H1 (cell line): ENCODE results near the gene GRIA4. TPM values are rescaled to one million over a fixed set of nuclear protein-coding genes. Genes with fewer than 3 reads are reported as not detected.

ENCODE experiments used
- CTCF ChIA-PET: fragments of 300-600 bp; sonication (Branson Sonifier 250); formaldehyde crosslinking; loops from one replicate; lab custom pipeline; 2021; ENCODE audit not compliant: partially characterized antibody; lab: Charles Lee
- POLR2A ChIA-PET: fragments of 300-600 bp; sonication (Branson Sonifier 250); formaldehyde crosslinking; loops from one replicate; lab custom pipeline; 2021; ENCODE audit warnings: inconsistent platforms; ENCODE audit not compliant: partially characterized antibody; lab: Charles Lee
- DNase-seq, 2 experiments: peaks; one replicate each; pipeline versions ENCODE4 v3.0.0 to v3.0.0-alpha.2; 2010 to 2022; ENCODE audit warnings: low spot score in 2 of 2, low read depth in 1 of 2, mixed read lengths in 1 of 2
- FAIRE-seq: peaks from 2 replicates; lab custom pipeline; 2011; peaks lifted over from hg19 to GRCh38; lab: Jason Lieb, UNC
- H2AFZ ChIP-seq: 2 replicates; pipeline ENCODE4 v1.8.1; 2012; ENCODE audit warnings: low read length, inconsistent platforms
- H2AK5ac ChIP-seq: 2 replicates; pipeline ENCODE4 v1.6.1; 2013; ENCODE audit warnings: low read depth, low read length
- H2BK120ac ChIP-seq: replicated peaks from 2 replicates; pipeline ENCODE3; 2013; ENCODE audit warnings: low read depth, low read length, inconsistent platforms
- H2BK12ac ChIP-seq: 2 replicates; pipeline ENCODE4 v1.6.1; 2013; ENCODE audit warnings: low read depth, low read length
- H2BK15ac ChIP-seq: 2 replicates; pipeline ENCODE4 v1.6.1; 2013; ENCODE audit warnings: low read length
- H2BK20ac ChIP-seq: 2 replicates; pipeline ENCODE4 v1.6.1; 2013; ENCODE audit warnings: low read length
- H2BK5ac ChIP-seq: 2 replicates; pipeline ENCODE4 v1.6.1; 2013; ENCODE audit warnings: low read depth, low read length
- H3K14ac ChIP-seq: 2 replicates; pipeline ENCODE4 v1.6.1; 2013; ENCODE audit warnings: inconsistent platforms; ENCODE audit not compliant: insufficient read length
- H3K18ac ChIP-seq: 2 replicates; pipeline ENCODE4 v1.6.1; 2013; ENCODE audit warnings: low read length; ENCODE audit errors: extremely low read depth
- H3K23ac ChIP-seq: 2 replicates; pipeline ENCODE4 v1.6.1; 2013; ENCODE audit warnings: inconsistent platforms; ENCODE audit not compliant: insufficient read length
- H3K23me2 ChIP-seq: 2 replicates; pipeline ENCODE4 v1.6.1; 2013; ENCODE audit warnings: low read depth, low read length
- H3K27ac ChIP-seq: 2 replicates; pipeline ENCODE4 v1.6.1; 2011; ENCODE audit warnings: low read depth, low read length, inconsistent platforms
- H3K27me3 ChIP-seq, 4 experiments: replicated peaks in 1 of 4; 1 replicate in 1 of 4; 2 replicates in 3 of 4; pipeline versions ENCODE4 v1.6.1 to v1.8.1; 2011 to 2013; ENCODE audit warnings: low read length in 3 of 4, mild to moderate bottlenecking in 3 of 4, inconsistent platforms in 2 of 4, mixed read lengths in 2 of 4, moderate library complexity in 1 of 4; ENCODE audit not compliant: control insufficient read depth in 3 of 4, insufficient read depth in 3 of 4; ENCODE audit errors: extremely low read depth in 1 of 4
- H3K36me3 ChIP-seq, 4 experiments: 2 replicates each; pipeline versions ENCODE4 v1.6.1 to v1.8.1; 2011 to 2013; ENCODE audit warnings: mild to moderate bottlenecking in 4 of 4, low read length in 3 of 4, moderate library complexity in 2 of 4, control low read depth in 1 of 4, inconsistent platforms in 1 of 4; ENCODE audit not compliant: insufficient read depth in 4 of 4, control insufficient read depth in 2 of 4
- H3K4ac ChIP-seq: replicated peaks from 2 replicates; pipeline ENCODE3; 2013; ENCODE audit warnings: low read length, low read depth, mixed read lengths, inconsistent platforms; ENCODE audit not compliant: insufficient read length
- H3K4me1 ChIP-seq, 4 experiments: replicated peaks in 1 of 4; 1 replicate in 1 of 4; 2 replicates in 3 of 4; pipeline versions ENCODE4 v1.6.1 to v1.8.1; 2011 to 2013; ENCODE audit warnings: low read length in 3 of 4, inconsistent platforms in 2 of 4, mixed read lengths in 1 of 4; ENCODE audit not compliant: insufficient read depth in 4 of 4, control insufficient read depth in 3 of 4
- H3K4me2 ChIP-seq, 2 experiments: 2 replicates each; pipeline versions ENCODE4 v1.6.1 to v1.8.1; 2011 to 2013; ENCODE audit warnings: low read depth in 2 of 2, low read length in 2 of 2, control low read depth in 1 of 2, inconsistent platforms in 1 of 2, mild to moderate bottlenecking in 1 of 2; ENCODE audit not compliant: insufficient read depth in 1 of 2
- H3K4me3 ChIP-seq, 4 experiments: fragments of 200-600, 300-600 bp in 1 of 4; sonication (generic), shearing (Covaris generic), sonication (Bioruptor Twin) in 1 of 4; 2 replicates each; pipeline versions ENCODE4 v1.5.1 to v1.8.1; 2011 to 2016; ENCODE audit warnings: low read length in 4 of 4, low read depth in 3 of 4, control low read depth in 2 of 4, inconsistent platforms in 2 of 4, mild to moderate bottlenecking in 2 of 4, mixed read lengths in 1 of 4, moderate library complexity in 1 of 4; ENCODE audit not compliant: insufficient read depth in 2 of 4; ENCODE audit errors: extremely low read depth in 1 of 4
- H3K56ac ChIP-seq: replicated peaks from 2 replicates; pipeline ENCODE3; 2013; ENCODE audit warnings: low read depth, mild to moderate bottlenecking, mixed read lengths, low read length, inconsistent platforms; ENCODE audit not compliant: insufficient read length
- H3K79me1 ChIP-seq: 2 replicates; pipeline ENCODE4 v1.6.1; 2013; ENCODE audit warnings: low read depth, low read length, control low read depth
- H3K79me2 ChIP-seq, 2 experiments: 2 replicates each; pipeline versions ENCODE4 v1.6.1 to v1.8.1; 2012 to 2013; ENCODE audit warnings: low read length in 2 of 2, mild to moderate bottlenecking in 2 of 2, inconsistent platforms in 1 of 2; ENCODE audit not compliant: insufficient read depth in 2 of 2, control insufficient read depth in 1 of 2
- H3K9ac ChIP-seq, 4 experiments: replicated peaks in 1 of 4; 1 replicate in 1 of 4; 2 replicates in 3 of 4; pipeline versions ENCODE4 v1.6.1 to v1.8.1; 2011 to 2013; ENCODE audit warnings: low read depth in 3 of 4, low read length in 3 of 4, control low read depth in 2 of 4, mild to moderate bottlenecking in 2 of 4, moderate library complexity in 2 of 4, inconsistent platforms in 1 of 4; ENCODE audit errors: extremely low read depth in 1 of 4
- H3K9me3 ChIP-seq, 2 experiments: 2 replicates each; pipeline versions ENCODE4 v1.6.1 to v1.8.1; 2012 to 2013; ENCODE audit warnings: mild to moderate bottlenecking in 2 of 2, moderate library complexity in 2 of 2, control low read depth in 1 of 2, inconsistent platforms in 1 of 2, low read depth in 1 of 2, low read length in 1 of 2, mixed read lengths in 1 of 2; ENCODE audit not compliant: insufficient read depth in 2 of 2
- H4K20me1 ChIP-seq, 2 experiments: replicated peaks in 1 of 2; 2 replicates each; pipeline versions ENCODE3 to v1.8.1; 2011 to 2013; ENCODE audit warnings: inconsistent platforms in 2 of 2, low read length in 2 of 2, mild to moderate bottlenecking in 1 of 2; ENCODE audit not compliant: insufficient read depth in 2 of 2, control insufficient read depth in 1 of 2
- H4K5ac ChIP-seq: 2 replicates; pipeline ENCODE4 v1.6.1; 2013; ENCODE audit warnings: low read length, low read depth, mixed read lengths, inconsistent platforms; ENCODE audit not compliant: insufficient read length
- H4K8ac ChIP-seq: 2 replicates; pipeline ENCODE4 v1.8.0; 2013; ENCODE audit warnings: mild to moderate bottlenecking, moderate library complexity, low read length, inconsistent platforms; ENCODE audit not compliant: insufficient read depth; ENCODE audit errors: extremely low read depth
- H4K91ac ChIP-seq: replicated peaks from 2 replicates; pipeline ENCODE3; 2013; ENCODE audit warnings: low read length, mixed read lengths, inconsistent platforms; ENCODE audit not compliant: insufficient read length
- NRF1 ChIP-seq: IDR thresholded peaks from 2 replicates; pipeline ENCODE4 v1.6.1; 2011; ENCODE audit warnings: mild to moderate bottlenecking, low read depth, low read length, improper control_type of control experiment
- PHF8 ChIP-seq: fragments of 200-600 bp; sonication (generic); conservative IDR thresholded peaks from 2 replicates; pipeline ENCODE4 v1.7.1; 2012; ENCODE audit warnings: low read depth, mild to moderate bottlenecking, inconsistent platforms, low read length, moderate library complexity
- RBBP5 ChIP-seq: IDR thresholded peaks from 2 replicates; pipeline ENCODE4 v1.7.1; 2012; ENCODE audit warnings: low read depth, mild to moderate bottlenecking, inconsistent platforms, low read length, moderate library complexity, borderline replicate concordance
- SAP30 ChIP-seq: fragments of 300-600 bp; sonication (generic); IDR thresholded peaks from 2 replicates; pipeline ENCODE4 v1.7.1; 2012; ENCODE audit warnings: low read length, moderate library complexity, mild to moderate bottlenecking, inconsistent platforms; ENCODE audit not compliant: insufficient read depth, insufficient replicate concordance
- TCF12 ChIP-seq: IDR thresholded peaks from 2 replicates; pipeline ENCODE4 v1.6.1; 2011; ENCODE audit warnings: low read depth, mild to moderate bottlenecking, low read length
- YY1 ChIP-seq: IDR thresholded peaks from 2 replicates; pipeline ENCODE4 v1.6.1; 2011; ENCODE audit warnings: low read depth, mild to moderate bottlenecking, low read length
- WGBS, 2 experiments: shearing (Covaris generic) in 1 of 2; methylation state at CpG; one replicate each; pipeline versions ENCODE4 v1.1.6 to v1.1.7; 2013 to 2015; ENCODE audit warnings: low lambda C conversion rate in 2 of 2, mixed read lengths in 2 of 2, inconsistent platforms in 1 of 2, low coverage in 1 of 2, missing lambda C conversion rate in 1 of 2; ENCODE audit not compliant: insufficient replicate concordance in 2 of 2, insufficient coverage in 1 of 2, insufficient read length in 1 of 2; ENCODE audit errors: extremely low coverage in 1 of 2, missing lambda C conversion rate in 1 of 2; 5-methylcytosine and 5-hydroxymethylcytosine counted together
- polyA plus RNA-seq, 7 experiments: library from polyadenylated mRNA; depleted of rRNA in 3 of 7; stranded (reverse) in 5 of 7; unstranded in 2 of 7; fragments of >200 nt in 5 of 7; fragments of 200-250 nt in 2 of 7; gene quantifications; 1 replicate in 5 of 7; 2 replicates in 1 of 7; 4 replicates in 1 of 7; pipeline versions ENCODE4 v1.2.1 to v1.2.3, GENCODE V29; 2011 to 2013; ENCODE audit warnings: missing spikeins in 2 of 7, mixed read lengths in 2 of 7
- total RNA-seq: library from RNA; stranded (reverse); fragmentation: NEBNext Ultra II Directional; extraction: Animal tissue kit (Norgen Biotek cat#: 25700); gene quantifications from 2 replicates; pipeline ENCODE4 v1.2.1, GENCODE V29; 2021

The GRIA4 gene
- total and polyA plus RNA-seq, 2 of the 8 experiments (the other 6 are each of a cell fraction or from before 2014, with no cell fraction given), result 12.5 to 21.8 TPM

DNA sequence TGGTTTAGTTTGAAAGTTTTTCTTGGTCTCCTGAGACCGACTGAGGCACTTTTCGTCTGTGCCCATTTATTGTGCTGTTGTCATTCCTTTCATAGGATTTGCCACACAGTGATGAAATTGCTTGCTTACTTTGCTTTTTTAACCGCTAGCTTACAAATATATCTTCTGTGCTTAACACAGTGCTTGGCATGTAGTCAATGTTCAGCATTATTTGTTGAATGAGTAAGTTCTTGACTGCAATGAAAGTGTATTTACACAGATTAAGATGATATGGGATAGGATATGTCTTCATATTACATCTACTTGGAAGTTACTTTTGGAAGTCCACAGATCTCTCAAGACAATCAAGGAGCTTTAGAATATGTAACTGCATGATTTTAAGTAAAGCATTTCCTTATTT, 91.2 kb downstream of the GRIA4 start:
- no peak overlapping the region for H2BK12ac ChIP-seq
- no peaks in the 10 kb centered on the region for H4K20me1 ChIP-seq
- no peak overlapping the region for H4K91ac ChIP-seq
- H2BK20ac ChIP-seq, result no peak overlapping the region
- no peak overlapping the region for H3K23ac ChIP-seq
- no peak overlapping the region for H3K14ac ChIP-seq
- WGBS, 2 experiments, result 92% methylated on average over 3 of the region's 3 CpGs; no CpG with 5 or more reads in 1 of the 2 experiments
- no peaks in the 10 kb centered on the region for H3K79me1 ChIP-seq
- no peak overlapping the region for H3K27ac ChIP-seq
- H3K4me2 ChIP-seq, result no peak overlapping the region
- ChIA-PET CTCF (no interaction called here), POLR2A (no interaction called here)
- H3K23me2 ChIP-seq, result no peaks in the 10 kb centered on the region
- no peaks in the 10 kb centered on the region for H3K79me2 ChIP-seq
- FAIRE-seq (no peak), DNase-seq (no peak)
- no peaks in the 10 kb centered on the region for H3K9me3 ChIP-seq
- H3K27me3 ChIP-seq, result no peaks in the 10 kb centered on the region
- H2BK120ac ChIP-seq, result no peak overlapping the region
- no peaks in the 10 kb centered on the region for H3K36me3 ChIP-seq
- H2AK5ac ChIP-seq, result no peak overlapping the region
- no peak overlapping the region for H3K9ac ChIP-seq
- H2BK15ac ChIP-seq, result no peak overlapping the region
- no peak overlapping the region for H3K4me3 ChIP-seq
- peaks cover 0 to 3% (median 0%) of the 10 kb centered on the region in 4 experiments; a peak in 2 of 7 replicates for H3K4me1 ChIP-seq
- H4K5ac ChIP-seq, result no peak overlapping the region
- H2AFZ ChIP-seq, result no peak overlapping the region
- H3K18ac ChIP-seq, result no peak overlapping the region
- H4K8ac ChIP-seq, result no peak overlapping the region
- no peak overlapping the region for H3K4ac ChIP-seq
- no peak overlapping the region for H2BK5ac ChIP-seq
- no peak overlapping the region for H3K56ac ChIP-seq
- TF ChIP-seq SAP30, result no peak
- no peak for TF ChIP-seq NRF1
- no peak for TF ChIP-seq PHF8
- TF ChIP-seq TCF12, result no peak
- no peak for TF ChIP-seq RBBP5
- no peak for TF ChIP-seq YY1
